Measurements from ENCODE around the gene BPIFB2. TPM values are rescaled to one million over a fixed set of nuclear protein-coding genes. Genes with fewer than 3 reads are reported as not detected.

The BPIFB2 gene
- total RNA-seq, 3 donors from 2014 or later, result 0.98 to 1.0 TPM; not detected in 1

DNA sequence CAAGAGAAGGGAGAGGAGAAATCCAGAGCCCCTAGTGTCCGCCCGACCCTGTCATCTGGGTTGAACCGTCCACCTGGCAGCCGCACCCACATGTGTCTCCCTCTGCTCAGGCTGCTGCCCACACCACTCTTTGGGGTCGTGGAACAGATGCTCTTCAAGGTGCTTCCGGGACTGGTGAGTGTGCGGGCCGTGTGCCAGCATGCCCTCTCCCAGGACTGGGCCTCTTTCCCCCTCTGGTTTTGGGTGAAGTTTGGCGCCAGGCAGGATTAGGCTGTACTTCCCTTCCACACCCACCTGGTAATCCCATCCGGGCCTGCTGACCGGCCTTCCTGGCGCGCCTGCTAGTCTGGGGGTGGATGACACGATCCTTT is 54.1 kb downstream of the BPIFB2 start:
- no peak overlapping the region for H3K27ac ChIP-seq
- no peaks in the 10 kb centered on the region for H3K4me1 ChIP-seq
- H3K36me3 ChIP-seq, result no peaks in the 10 kb centered on the region
- no peak for TF ChIP-seq POLR2A (IDR thresholded peaks at IDR 0.05)
- TF ChIP-seq, protein P1, sequence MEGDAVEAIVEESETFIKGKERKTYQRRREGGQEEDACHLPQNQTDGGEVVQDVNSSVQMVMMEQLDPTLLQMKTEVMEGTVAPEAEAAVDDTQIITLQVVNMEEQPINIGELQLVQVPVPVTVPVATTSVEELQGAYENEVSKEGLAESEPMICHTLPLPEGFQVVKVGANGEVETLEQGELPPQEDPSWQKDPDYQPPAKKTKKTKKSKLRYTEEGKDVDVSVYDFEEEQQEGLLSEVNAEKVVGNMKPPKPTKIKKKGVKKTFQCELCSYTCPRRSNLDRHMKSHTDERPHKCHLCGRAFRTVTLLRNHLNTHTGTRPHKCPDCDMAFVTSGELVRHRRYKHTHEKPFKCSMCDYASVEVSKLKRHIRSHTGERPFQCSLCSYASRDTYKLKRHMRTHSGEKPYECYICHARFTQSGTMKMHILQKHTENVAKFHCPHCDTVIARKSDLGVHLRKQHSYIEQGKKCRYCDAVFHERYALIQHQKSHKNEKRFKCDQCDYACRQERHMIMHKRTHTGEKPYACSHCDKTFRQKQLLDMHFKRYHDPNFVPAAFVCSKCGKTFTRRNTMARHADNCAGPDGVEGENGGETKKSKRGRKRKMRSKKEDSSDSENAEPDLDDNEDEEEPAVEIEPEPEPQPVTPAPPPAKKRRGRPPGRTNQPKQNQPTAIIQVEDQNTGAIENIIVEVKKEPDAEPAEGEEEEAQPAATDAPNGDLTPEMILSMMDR (IDR thresholded peaks at IDR 0.05), result no peak
- no peak for TF ChIP-seq POLR2AphosphoS5 (IDR thresholded peaks at IDR 0.05)
- no peak overlapping the region for H3K4me3 ChIP-seq
- intact Hi-C loops (cut with DNase I; ENCODE audit: low total_unique reads), result no loop called here
- no peaks in the 10 kb centered on the region for H3K27me3 ChIP-seq
- no peaks in the 10 kb centered on the region for H3K9me3 ChIP-seq
- no peak for DNase-seq (ENCODE audit: low spot score in 2 of 2)

DNA sequence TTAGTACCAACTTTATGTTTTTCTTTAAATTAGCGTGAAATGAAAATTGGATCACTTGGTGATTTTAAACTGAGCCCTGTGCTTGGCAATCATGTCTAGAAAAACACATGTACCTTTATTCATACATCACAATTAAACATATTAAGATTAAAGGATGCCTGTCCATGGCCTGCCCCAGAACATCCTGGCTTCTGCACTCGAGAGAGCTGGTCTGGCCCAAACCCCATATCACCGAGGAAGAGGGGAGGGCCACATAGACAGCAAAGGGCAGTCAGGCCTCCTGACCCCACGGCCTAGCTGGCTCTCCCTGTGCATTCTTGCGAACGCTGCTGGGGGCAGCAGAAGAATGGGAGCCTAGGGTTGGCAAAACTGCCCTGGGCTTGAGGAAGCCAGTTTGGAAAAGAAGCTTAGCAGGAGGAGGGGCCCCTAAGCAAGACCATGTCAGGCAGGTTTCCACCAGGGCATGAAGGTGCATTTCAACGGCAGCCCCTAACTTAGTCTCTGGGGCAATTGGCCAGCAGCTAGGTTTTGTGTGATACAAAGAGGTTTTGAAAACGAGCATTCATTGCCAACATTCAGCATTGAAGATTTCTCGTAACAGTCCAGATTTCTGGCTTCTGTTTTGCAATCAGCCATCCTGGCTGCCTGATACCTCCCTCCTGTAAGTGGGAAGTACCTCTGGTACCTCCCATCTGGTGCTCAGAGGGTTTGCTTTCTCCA is 54.8 kb downstream of the BPIFB2 start:
- Histone ChIP-seq H3K4me3 (no peak overlapping the region), H3K27ac (no peak overlapping the region), H3K4me1 (no peaks in the 10 kb centered on the region), H3K9me3 (no peaks in the 10 kb centered on the region), H3K27me3 (no peaks in the 10 kb centered on the region), H3K36me3 (no peaks in the 10 kb centered on the region)
- intact Hi-C loops (cut with DNase I; ENCODE audit: low total_unique reads), result no loop called here
- TF ChIP-seq, protein P1 (IDR thresholded peaks at IDR 0.05), result no peak
- TF ChIP-seq POLR2A (IDR thresholded peaks at IDR 0.05) (no peak), POLR2AphosphoS5 (IDR thresholded peaks at IDR 0.05) (no peak)
- no peak for DNase-seq (ENCODE audit: low spot score in 2 of 2)

- intact Hi-C loops (cut with DNase I; ENCODE audit: low total_unique reads), result no loop called here
Measured at GRCh38 chr20:33062825-33063149, 55.3 kb downstream of the BPIFB2 start.

GRCh38 chr20:33063271-33063670 is 55.8 kb downstream of the BPIFB2 start:
- no peaks in the 10 kb centered on the region for H3K9me3 ChIP-seq
- DNase-seq (ENCODE audit: low spot score in 2 of 2), result no peak
- intact Hi-C loops (cut with DNase I; ENCODE audit: low total_unique reads), result no loop called here

More at GRCh38 chr20:33062825-33063149, 55.3 kb downstream of the BPIFB2 start:
- Histone ChIP-seq H3K27ac (no peak overlapping the region), H3K36me3 (no peaks in the 10 kb centered on the region), H3K4me3 (no peak overlapping the region), H3K9me3 (no peaks in the 10 kb centered on the region), H3K4me1 (no peaks in the 10 kb centered on the region), H3K27me3 (no peaks in the 10 kb centered on the region)
- DNase-seq (ENCODE audit: low spot score in 2 of 2), result no peak
- TF ChIP-seq POLR2A (IDR thresholded peaks at IDR 0.05) (no peak), POLR2AphosphoS5 (IDR thresholded peaks at IDR 0.05) (no peak)
- TF ChIP-seq, protein P1 (IDR thresholded peaks at IDR 0.05), result no peak

More at GRCh38 chr20:33063271-33063670, 55.8 kb downstream of the BPIFB2 start:
- no peaks in the 10 kb centered on the region for H3K36me3 ChIP-seq
- H3K27ac ChIP-seq, result no peak overlapping the region
- no peak overlapping the region for H3K4me3 ChIP-seq
- no peaks in the 10 kb centered on the region for H3K27me3 ChIP-seq
- H3K4me1 ChIP-seq, result no peaks in the 10 kb centered on the region
- TF ChIP-seq, protein P1 (IDR thresholded peaks at IDR 0.05), result no peak
- TF ChIP-seq POLR2A (IDR thresholded peaks at IDR 0.05) (no peak), POLR2AphosphoS5 (IDR thresholded peaks at IDR 0.05) (no peak)
